ENCODE results near the gene HRH1.
"Not testable (repeated sequence)": the region's sequence is repeated elsewhere in the genome, so short reads cannot be mapped to it uniquely, and the experiment has no call there.

Gene HRH1

DNA sequence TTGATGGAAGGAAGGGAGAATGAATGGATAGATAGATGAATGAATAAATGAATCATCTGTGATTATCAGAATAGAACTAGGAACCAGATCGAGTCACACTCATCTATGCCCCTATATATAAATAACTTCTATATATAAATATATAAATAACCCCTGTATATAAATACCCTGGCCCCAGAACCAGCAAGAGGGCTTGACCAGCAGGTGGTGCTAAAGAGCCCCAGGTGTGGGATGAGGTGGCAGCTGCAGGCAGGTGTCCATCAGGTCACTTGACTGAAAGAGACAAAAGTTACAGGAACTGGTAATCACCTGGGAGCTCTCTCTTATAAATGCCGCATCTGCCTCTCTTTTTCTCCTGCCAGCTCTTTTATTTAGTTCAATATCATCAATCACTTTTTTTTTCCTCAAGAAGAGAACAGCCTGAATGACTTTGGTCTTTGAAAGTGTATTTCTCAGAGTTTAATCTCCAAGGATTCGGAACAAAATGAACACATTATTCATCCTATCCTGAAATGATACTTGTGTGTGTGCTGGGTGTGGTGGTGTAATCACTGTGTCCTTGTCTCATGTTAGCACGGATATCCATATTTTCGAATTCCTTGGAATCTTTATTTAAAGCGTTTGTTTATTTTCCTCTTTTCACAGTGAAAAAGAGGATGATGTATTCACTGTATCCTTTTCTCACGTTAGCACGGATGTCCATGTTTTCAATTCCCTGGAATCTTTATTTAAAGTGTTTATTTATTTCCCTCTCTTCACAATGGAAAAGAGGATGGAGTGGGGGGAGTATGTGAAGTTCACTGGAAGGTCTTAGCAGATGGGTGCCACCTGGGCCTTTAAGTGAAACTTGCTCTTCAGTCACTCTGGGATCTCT, 82.5 kb downstream of the HRH1 start:
- DNase-seq (ENCODE audit: low spot score) = peak; percentile 11

DNA sequence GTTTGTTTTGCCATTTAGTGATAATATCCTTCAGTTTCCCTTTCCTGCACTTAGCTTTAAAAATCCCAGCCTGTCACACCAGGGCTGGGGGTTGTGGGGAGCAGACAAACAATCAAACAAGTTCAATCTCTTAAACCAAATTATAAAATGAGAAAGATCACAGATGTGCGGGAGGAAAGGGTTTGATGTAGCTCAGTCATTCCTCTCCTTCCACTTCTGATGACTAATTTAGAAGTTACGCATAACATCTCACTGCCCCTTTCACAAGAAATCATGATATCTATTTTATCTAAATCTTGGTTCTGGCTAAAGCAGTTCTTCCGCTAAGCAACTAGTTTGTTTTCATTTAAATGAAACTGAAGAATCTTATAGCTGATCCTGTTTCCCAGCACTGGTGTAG, 83.8 kb downstream of the HRH1 start:
- peak; percentile 88 for FAIRE-seq
- DNase-seq (ENCODE audit: low spot score) = peak; percentile 82

More for the DNA sequence above, 82.5 kb downstream of the HRH1 start:
- no peak for FAIRE-seq

DNA sequence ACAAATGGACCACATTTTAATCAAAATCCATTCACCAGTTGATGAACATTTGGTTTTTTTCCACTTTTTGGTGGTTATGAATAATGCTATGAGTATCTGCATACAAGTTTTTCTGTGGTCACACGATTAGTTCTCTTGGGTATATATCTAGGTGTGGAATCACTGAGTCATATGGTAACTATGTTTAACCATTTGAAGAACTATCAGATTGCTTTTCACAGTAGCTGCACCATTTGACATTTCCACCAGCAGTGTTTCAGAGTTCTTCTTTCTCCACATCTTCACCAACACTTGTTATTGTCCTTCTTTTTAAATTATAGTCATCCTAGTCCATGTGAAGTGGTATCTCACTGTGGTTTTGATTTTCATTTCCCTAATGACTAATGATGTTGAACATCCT, 84.6 kb downstream of the HRH1 start:
- DNase-seq (ENCODE audit: low spot score) (peak; percentile 92), FAIRE-seq (peak; percentile 97)

DNA sequence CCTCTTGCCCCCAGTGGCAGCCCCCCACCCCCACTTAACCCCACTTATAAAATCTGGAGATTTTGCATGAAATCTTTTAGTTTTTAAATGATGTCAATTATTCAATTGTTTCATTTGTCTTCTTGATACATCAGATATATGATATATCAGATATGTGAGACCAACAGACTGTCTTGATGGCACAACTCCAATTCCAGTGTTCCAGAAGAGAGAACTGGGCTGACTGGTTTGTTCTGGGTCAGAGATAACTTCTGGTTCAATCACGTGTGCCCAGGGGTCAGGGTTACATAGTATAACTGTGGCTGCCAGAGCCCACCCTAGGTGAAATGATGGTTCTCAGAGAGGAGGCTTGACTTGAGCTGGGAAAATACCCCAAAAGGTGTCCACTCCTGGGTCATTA, 85.5 kb downstream of the HRH1 start:
- FAIRE-seq (no peak), DNase-seq (ENCODE audit: low spot score) (no peak)

DNA sequence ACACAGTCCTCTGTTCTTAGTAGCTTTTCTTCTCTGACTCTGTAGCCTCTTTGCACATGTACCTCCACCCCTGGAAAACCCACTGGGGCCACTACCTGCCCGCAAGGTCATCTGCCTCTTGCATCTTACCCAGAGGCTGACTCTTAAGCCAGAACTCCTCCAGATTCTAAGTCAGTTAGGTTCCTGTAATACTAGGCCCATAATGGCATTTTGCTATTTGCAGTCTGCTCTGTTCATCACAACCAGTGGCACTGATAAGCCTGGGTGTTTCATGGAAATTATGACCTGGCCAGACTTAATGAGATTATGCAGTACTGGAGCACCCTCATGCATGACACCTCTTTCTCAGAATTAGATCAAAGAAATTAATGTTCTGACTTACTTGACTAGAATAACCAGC, 86.2 kb downstream of the HRH1 start:
- FAIRE-seq = no peak
- no peak for DNase-seq (ENCODE audit: low spot score)

DNA sequence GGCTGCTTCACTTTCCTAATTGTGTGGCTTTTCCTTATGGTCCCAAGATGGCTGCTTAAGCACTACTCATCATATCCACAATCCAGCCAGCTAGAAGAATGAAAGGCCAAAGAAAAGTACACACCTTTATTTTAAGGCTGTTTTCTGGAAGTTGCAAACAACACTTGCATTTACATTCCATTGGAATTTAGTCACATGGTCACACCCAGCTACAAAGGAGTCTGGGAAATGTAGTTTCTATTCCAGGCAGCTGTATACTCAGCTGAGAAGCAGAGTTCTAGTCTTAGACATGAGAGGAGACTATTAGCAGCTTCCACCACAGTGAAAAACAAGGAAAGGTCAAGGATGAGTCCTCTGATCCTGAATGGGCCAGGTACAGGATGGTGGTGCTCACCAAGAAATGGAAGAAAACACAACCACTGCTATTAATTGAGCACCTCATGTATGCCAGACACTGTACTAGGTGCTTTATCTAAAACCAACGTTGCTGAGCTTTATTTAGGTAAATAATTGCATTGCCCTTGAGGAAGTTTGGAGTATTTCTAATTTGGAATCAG, 89.9 kb downstream of the HRH1 start:
- DNase-seq (ENCODE audit: low spot score) (no peak), FAIRE-seq (no peak)

DNA sequence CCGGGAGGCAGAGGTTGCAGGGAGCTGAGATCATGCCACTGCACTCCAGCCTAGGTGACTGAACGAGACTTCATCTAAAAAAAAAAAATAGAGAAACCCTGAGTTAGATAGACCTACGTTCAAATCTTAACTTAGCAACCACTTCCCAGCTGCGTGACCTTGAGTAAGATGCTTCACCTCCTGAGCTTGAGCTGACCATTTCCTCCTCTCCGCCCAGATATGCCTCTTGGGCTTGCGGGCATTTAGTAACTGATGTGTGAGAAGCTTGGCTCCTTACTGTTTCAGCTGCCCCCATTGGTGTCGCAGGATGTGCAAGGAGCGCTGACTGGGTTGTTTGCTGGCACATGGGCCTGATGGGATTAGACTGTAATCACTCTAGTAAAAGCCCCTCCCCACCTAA, 91.0 kb downstream of the HRH1 start:
- no peak for FAIRE-seq
- DNase-seq (ENCODE audit: low spot score) = no peak

DNA sequence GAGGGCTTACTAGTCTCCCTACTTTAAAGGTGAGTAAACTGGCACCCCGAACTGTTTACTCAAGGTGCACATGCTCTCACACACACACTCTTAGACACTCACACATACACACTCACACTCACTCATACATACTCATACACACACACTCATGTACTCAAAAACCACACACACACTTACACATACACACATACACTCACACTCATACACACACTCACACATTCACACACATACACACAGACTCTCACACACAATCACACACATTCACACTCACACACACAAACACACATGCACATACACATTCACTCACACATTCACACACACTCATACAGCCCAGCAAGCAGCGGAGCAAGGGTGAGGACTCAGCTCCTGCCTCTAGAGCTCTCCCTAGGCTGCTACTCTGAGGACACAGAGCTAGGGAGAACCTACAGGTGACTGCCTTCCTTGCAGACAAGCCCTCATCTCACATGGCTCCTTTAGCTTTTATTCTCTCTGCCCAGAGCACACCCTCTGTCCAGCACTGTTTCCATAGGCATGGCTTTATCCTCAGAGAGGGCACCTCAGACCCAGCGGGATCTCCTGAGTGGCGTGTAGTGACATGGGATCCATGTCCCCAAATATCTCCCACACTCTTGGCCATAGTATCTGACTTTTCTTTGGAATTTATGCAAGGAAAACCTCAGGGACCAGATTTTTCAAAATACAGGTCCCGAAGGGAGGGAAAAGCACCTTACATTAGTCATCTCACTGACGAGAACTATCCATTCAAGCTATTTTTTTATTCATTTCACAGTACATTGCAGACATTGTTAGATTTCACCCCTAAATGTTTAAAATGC, 91.8 kb downstream of the HRH1 start:
- no peak for DNase-seq (ENCODE audit: low spot score)
- FAIRE-seq = no peak

DNA sequence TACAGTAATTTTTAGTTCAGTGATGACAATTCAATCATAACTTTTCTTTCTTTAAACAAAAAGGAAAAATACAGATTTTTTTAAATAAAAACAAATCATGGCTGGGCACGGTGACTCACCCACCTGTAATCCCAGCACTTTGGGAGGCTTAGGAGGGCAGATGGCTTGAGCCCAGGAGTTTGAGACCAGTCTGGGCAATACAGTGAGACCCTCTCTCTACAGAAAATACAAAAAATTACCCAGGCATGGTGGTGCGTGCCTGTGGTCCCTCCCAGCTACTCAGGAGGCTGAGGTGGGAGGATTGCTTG, 92.3 kb downstream of the HRH1 start:
- FAIRE-seq = no peak

DNA sequence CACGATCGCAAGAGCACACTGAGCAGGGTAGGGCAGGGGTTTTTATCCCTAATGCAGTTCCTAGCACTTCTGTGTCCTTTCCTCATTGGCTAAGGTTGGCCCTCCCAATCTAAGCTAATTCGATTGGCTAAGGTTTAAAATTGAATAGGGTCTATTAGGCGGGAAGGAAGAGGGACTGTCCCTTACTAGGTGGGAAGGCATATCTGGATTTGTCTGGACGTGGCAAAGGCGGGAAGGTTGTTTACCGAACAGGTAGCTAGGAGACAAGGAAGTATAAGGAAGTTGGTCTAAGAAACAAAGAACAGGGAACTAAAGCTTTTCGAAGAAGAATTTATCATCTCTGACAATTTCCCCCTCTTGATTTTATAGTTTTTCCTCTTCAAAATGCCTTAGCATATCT, 93.1 kb downstream of the HRH1 start:
- DNase-seq (ENCODE audit: low spot score) = no peak
- no peak for FAIRE-seq

More for the DNA sequence above, 92.3 kb downstream of the HRH1 start:
- DNase-seq (ENCODE audit: low spot score) = no peak

DNA sequence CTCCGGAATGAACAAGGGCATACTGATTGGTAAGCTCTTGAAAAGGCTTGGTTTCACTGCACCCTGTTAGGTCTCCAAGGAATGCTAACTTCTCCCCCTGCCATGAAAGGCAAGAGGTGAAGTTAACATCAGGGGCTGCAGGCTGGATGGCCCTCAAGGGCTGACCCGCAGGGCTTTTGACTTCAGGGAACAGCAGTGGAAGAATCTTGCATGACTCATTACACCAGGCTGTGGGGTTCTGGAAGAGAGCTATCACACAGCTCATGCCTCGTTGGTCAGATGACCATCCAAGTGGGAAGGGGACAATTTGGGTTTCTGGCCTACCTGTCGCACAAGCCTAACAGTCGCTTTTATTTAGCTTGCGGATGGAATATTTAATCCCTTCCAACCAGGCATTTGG, 94.3 kb downstream of the HRH1 start:
- no peak for FAIRE-seq
- no peak for DNase-seq (ENCODE audit: low spot score)

DNA sequence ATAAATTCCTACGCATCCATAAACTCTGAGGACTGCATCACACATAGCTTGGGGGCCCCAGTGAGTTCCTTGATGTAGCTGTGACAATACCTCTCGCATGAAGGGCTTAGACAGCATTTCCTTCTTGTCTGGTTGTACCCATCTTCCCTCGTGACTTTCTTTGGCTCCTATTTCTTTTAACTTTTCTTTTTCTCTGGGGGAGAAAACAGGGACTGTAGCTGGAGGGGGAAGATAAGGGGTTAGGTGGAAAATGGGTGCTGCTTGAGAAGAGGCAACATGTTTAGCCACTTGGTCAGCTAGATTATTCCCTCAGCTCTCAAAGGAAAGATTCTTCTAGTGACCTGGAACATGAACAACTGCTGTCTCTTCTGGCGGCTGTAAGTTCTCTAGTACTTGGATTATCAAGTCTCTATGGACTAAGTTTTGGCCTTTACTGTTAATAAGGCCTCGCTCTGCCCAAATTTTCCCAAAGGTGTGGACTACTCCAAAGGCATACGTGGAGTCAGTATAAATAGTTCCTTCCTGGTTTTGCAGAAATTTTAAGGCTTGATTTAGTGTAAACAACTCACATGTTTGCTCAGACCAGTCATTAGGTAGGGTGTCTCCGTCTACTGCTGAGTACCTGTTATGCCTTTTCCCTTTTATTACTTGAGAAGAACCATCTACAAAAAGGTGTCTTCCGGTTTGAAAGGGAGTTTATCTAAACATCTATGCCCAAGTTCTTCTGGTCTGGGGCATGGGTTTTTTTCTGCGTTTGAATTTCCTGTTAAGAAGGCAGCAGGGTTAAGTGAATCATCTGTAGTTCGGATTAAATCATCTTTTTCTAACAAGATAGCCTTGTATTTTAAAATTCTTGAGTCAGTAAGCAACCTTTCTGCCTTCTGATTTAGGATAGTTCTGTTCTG, 96.9 kb downstream of the HRH1 start:
- no peak for FAIRE-seq

DNA sequence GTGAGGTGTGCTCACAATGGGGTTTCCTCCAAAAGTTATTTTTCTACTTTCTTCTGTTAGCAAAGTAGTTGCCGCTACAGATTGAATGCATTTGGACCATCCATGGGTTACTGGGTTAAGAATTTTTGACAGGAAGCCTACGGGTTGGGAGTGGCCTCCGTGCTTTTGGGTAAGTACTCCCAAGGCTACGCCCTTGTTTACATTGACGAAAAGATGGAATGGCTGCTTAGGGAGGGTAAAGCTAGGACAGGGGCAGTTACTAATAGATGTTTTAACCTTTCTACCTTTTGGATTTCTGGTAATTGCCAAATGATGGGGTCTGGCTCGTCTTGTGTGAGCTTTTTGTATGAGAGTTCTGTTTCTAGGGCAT, 97.5 kb downstream of the HRH1 start:
- FAIRE-seq (no peak), DNase-seq (ENCODE audit: low spot score) (no peak)

More for the DNA sequence above, 96.9 kb downstream of the HRH1 start:
- no peak for DNase-seq (ENCODE audit: low spot score)

DNA sequence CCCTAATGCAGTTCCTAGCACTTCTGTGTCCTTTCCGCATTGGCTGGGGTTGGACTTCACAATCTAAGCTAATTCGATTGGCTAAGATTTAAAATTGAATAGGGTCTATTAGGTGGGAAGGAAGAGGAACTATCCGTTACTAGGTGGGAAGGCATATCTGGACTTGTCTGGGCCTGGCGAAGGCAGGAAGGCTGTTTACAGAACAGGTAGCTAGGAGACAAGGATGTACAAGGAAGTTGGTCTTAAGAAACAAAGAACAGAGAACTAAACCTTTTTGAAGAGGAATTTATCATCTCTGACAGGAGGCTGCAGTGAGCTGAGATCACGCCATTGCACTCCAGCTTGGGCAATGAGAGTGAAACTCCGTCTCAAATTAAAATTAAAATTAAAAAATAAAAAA, 100.6 kb downstream of the HRH1 start:
- FAIRE-seq = no peak
- DNase-seq (ENCODE audit: low spot score) = no peak

DNA sequence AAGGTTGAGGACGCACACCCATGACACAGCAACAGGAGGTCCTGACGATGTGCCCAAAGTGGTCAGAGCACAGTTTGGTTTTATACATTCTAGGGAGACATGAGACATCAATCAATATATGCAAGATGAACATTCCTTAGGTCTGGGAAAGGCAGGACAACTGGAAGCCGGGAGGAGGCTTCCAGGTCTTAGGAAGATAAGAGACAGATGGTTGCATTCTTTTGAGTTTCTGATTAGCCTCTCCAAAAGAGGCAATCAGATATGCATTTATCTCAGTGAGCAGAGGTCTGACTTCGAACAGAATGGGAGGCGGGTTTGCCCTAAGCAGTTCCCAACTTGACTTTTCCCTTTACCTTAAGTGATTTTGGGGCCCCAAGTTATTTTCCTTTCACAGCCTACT, 101.2 kb downstream of the HRH1 start:
- FAIRE-seq; DNase-seq (ENCODE audit: low spot score): not testable (repeated sequence)

DNA sequence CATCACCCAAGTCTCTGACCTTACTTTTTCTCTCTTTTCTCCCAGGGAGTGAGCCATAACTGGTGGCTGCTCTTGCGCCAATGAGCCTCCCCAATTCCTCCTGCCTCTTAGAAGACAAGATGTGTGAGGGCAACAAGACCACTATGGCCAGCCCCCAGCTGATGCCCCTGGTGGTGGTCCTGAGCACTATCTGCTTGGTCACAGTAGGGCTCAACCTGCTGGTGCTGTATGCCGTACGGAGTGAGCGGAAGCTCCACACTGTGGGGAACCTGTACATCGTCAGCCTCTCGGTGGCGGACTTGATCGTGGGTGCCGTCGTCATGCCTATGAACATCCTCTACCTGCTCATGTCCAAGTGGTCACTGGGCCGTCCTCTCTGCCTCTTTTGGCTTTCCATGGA, 104.7 kb downstream of the HRH1 start:
- FAIRE-seq (no peak), DNase-seq (ENCODE audit: low spot score) (no peak)

DNA sequence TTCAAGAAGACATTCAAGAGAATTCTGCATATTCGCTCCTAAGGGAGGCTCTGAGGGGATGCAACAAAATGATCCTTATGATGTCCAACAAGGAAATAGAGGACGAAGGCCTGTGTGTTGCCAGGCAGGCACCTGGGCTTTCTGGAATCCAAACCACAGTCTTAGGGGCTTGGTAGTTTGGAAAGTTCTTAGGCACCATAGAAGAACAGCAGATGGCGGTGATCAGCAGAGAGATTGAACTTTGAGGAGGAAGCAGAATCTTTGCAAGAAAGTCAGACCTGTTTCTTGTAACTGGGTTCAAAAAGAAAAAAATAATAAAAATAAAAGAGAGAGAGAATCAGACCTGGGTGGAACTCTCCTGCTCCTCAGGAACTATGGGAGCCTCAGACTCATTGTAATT, 106.2 kb downstream of the HRH1 start:
- FAIRE-seq (no peak), DNase-seq (ENCODE audit: low spot score) (no peak)

DNA sequence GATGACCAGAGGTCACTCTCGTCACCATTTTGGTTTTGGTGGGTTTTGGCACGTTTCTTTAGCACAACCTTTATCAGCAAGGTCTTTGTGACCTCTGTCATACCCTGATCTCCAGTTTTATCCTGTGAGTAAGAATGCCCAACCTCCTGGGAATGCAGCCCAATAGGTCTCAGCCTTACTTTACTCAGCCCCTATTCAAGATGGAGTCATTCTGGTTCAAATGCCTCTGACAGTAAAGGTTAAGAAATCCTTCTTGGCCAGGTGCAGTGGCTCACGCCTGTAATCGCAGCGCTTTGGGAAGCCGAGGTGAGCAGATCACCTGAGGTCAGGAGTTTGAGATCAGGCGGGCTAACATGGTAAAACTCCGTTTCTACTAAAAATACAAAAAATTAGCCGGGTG, 114.7 kb downstream of the HRH1 start:
- DNase-seq (ENCODE audit: low spot score) (no peak), FAIRE-seq (no peak)

DNA sequence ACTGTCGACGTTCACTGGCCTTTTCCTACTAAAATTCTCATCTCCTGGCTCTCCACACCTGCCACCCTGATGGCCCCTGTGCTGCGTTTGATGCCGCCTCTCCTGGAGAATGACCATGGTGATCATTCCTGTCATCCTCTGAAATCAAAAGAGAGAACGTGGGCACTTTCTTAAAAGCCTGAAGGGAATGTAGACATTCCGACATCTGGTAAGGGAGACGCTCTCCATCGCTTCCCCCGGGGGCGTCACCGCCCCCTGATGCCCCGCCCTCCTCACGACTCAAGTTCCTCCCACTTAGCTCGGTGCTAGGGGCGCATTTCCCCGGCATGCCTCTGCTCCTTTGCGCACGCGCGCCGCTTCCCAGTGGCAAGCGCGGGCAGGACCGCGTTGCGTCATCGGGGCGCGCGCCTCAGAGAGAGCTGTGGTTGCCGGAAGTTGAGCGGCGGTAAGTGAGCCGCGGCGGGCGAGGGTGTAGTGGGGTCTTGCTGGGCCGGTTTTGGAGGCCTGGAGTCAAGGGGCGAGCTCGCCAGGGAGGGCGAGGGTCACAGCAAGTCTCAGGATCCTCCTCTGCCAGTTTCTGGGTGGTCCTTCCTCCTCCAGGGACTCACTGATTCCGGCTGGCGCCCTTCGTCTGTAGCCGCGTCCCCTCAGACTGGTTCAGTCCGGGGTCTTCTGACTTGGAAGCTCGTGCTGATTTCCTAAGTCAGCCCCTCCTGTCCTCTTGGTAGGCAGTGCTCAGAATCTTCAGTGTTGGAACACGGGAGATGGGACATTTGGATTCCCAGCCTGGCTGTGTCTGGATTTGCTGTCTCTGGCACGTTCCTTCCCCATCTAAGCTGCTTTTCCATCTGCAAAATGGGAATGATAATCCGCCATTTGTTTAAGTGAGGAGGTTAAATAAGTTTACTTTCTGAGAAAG, 118.0 kb downstream of the HRH1 start, which contains the start of gene ATG7:
TSS of gene ATG7 (plus strand) at position 412 of the 919 bp plus-strand sequence. CDS start 26,299 bp downstream, outside the sequence.
- peak; percentile 14 for FAIRE-seq
- peak; percentile 82 for DNase-seq (ENCODE audit: low spot score)

DNA sequence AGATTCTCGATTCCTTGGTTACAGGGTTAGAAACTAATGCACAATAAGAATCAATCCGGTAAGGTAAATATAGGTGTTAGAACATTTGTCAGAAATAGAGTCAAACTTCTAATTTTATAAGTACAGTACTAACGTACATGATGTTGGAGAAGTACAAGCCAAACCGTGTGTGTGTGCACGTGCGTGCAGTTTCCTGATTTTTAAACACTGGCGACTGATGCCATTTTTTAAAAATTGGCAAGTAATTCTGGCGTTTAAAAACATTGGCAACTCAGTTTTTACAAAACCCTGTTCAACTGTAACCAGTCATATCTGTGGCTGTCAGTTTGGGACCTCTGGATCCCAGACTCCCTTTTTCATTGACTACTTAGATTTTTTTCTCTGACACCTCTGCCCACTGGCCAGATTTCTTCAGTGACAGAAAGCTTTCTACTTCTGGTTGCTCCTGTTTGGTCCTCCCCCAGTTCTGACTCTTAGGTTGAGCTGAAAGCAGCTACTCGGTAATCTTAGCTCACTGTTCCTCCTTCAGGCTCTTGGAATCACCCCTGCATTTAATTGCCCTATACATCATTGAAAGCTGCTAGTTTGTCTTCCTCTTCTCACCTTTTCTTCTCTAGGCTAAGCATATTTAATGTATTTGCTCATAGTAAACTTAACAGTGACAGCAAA, 118.7 kb downstream of the HRH1 start:
- DNase-seq (ENCODE audit: low spot score) = no peak
- FAIRE-seq = no peak
